Memory B cell (primary cell): Measurements from ENCODE around the gene PLCH1.
"Not testable (repeated sequence)": the region's sequence is repeated elsewhere in the genome, so short reads cannot be mapped to it uniquely, and the experiment has no call there.

ENCODE experiments used
- ATAC-seq: fragments of 150-1000 bp; cut with Tn5 transposase; 2 replicates; pipeline ENCODE4 v1.10.0; 2021; ENCODE audit warnings: low read depth, mild to moderate bottlenecking, moderate library complexity
- DNase-seq, 2 donors: peaks; one replicate each; pipeline ENCODE4 v3.0.0; 2022; ENCODE audit warnings: low spot score in 2 of 2
- H3K27ac Mint-ChIP-seq: one replicate; pipeline ENCODE4 v1.8.0; 2022; ENCODE audit warnings: mild to moderate bottlenecking, moderate library complexity, mixed read lengths
- H3K27me3 Mint-ChIP-seq: one replicate; pipeline ENCODE4 v1.8.0; 2022; ENCODE audit warnings: mixed read lengths
- H3K36me3 Mint-ChIP-seq: one replicate; pipeline ENCODE4 v1.8.0; 2022; ENCODE audit warnings: mild to moderate bottlenecking, mixed read lengths
- H3K4me1 Mint-ChIP-seq: one replicate; pipeline ENCODE4 v1.8.0; 2022; ENCODE audit warnings: mixed read lengths
- H3K4me3 Mint-ChIP-seq: one replicate; pipeline ENCODE4 v1.8.0; 2022; ENCODE audit warnings: mild to moderate bottlenecking, moderate library complexity, mixed read lengths
- H3K9me3 Mint-ChIP-seq: one replicate; pipeline ENCODE4 v1.8.0; 2022; ENCODE audit warnings: mixed read lengths

Gene PLCH1

GRCh38 chr3:155656466-155656865 is 88.4 kb downstream of the PLCH1 start:
- DNase-seq (no peak), ATAC-seq (no peak)
- H3K27ac Mint-ChIP-seq, result no peak overlapping the region
- no peaks in the 10 kb centered on the region for H3K27me3 Mint-ChIP-seq
- no peak overlapping the region for H3K4me3 Mint-ChIP-seq
- no peaks in the 10 kb centered on the region for H3K36me3 Mint-ChIP-seq
- no peaks in the 10 kb centered on the region for H3K9me3 Mint-ChIP-seq
- no peaks in the 10 kb centered on the region for H3K4me1 Mint-ChIP-seq

- no peaks in the 10 kb centered on the region for H3K9me3 Mint-ChIP-seq
- H3K4me3 Mint-ChIP-seq, result no peak overlapping the region
- H3K36me3 Mint-ChIP-seq, result no peaks in the 10 kb centered on the region
- DNase-seq (no peak), ATAC-seq (no peak)
- no peak overlapping the region for H3K27ac Mint-ChIP-seq
- H3K27me3 Mint-ChIP-seq, result peaks cover 1% of the 10 kb centered on the region
- H3K4me1 Mint-ChIP-seq, result no peaks in the 10 kb centered on the region
Measured at GRCh38 chr3:155651489-155652218, 93.2 kb downstream of the PLCH1 start.

GRCh38 chr3:155648013-155648591 is 96.8 kb downstream of the PLCH1 start:
- ATAC-seq (no peak), DNase-seq (no peak)
- H3K4me1 Mint-ChIP-seq, result no peaks in the 10 kb centered on the region
- H3K27ac Mint-ChIP-seq, result no peak overlapping the region
- no peaks in the 10 kb centered on the region for H3K9me3 Mint-ChIP-seq
- H3K36me3 Mint-ChIP-seq, result no peaks in the 10 kb centered on the region
- no peak overlapping the region for H3K4me3 Mint-ChIP-seq
- H3K27me3 Mint-ChIP-seq, result peaks cover 1% of the 10 kb centered on the region

GRCh38 chr3:155647206-155647605 is 97.7 kb downstream of the PLCH1 start:
- H3K36me3 Mint-ChIP-seq, result no peaks in the 10 kb centered on the region
- H3K9me3 Mint-ChIP-seq, result no peaks in the 10 kb centered on the region
- ATAC-seq (no peak), DNase-seq (no peak)
- no peak overlapping the region for H3K27ac Mint-ChIP-seq
- peaks cover 1% of the 10 kb centered on the region for H3K27me3 Mint-ChIP-seq
- H3K4me3 Mint-ChIP-seq, result no peak overlapping the region
- H3K4me1 Mint-ChIP-seq, result no peaks in the 10 kb centered on the region

GRCh38 chr3:155646669-155647068 is 98.2 kb downstream of the PLCH1 start:
- no peak for DNase-seq
- no peaks in the 10 kb centered on the region for H3K9me3 Mint-ChIP-seq
- H3K4me3 Mint-ChIP-seq, result no peak overlapping the region
- no peak overlapping the region for H3K27ac Mint-ChIP-seq
- H3K4me1 Mint-ChIP-seq, result no peaks in the 10 kb centered on the region
- no peaks in the 10 kb centered on the region for H3K36me3 Mint-ChIP-seq
- ATAC-seq, result no peak
- peaks cover 1% of the 10 kb centered on the region for H3K27me3 Mint-ChIP-seq

- Mint-ChIP-seq H3K4me3 (no peak overlapping the region), H3K9me3 (no peaks in the 10 kb centered on the region), H3K27ac (no peak overlapping the region), H3K36me3 (no peaks in the 10 kb centered on the region), H3K27me3 (peaks cover 1% of the 10 kb centered on the region), H3K4me1 (no peaks in the 10 kb centered on the region)
- no peak for ATAC-seq
- DNase-seq, result no peak
Measured at GRCh38 chr3:155646128-155646527, 98.7 kb downstream of the PLCH1 start.

GRCh38 chr3:155643581-155644165 is 101.2 kb downstream of the PLCH1 start:
- no peaks in the 10 kb centered on the region for H3K36me3 Mint-ChIP-seq
- ATAC-seq (no peak), DNase-seq (no peak)
- H3K4me1 Mint-ChIP-seq, result no peaks in the 10 kb centered on the region
- H3K4me3 Mint-ChIP-seq, result no peak overlapping the region
- peaks cover 1% of the 10 kb centered on the region for H3K27me3 Mint-ChIP-seq
- no peaks in the 10 kb centered on the region for H3K9me3 Mint-ChIP-seq
- H3K27ac Mint-ChIP-seq, result no peak overlapping the region

- Mint-ChIP-seq H3K4me3 (no peak overlapping the region), H3K27ac (no peak overlapping the region), H3K27me3 (no peaks in the 10 kb centered on the region), H3K4me1 (no peaks in the 10 kb centered on the region), H3K36me3 (no peaks in the 10 kb centered on the region), H3K9me3 (no peaks in the 10 kb centered on the region)
- DNase-seq (no peak), ATAC-seq (no peak)
Measured at GRCh38 chr3:155641956-155642355, 102.9 kb downstream of the PLCH1 start.

GRCh38 chr3:155640098-155640497 is 104.8 kb downstream of the PLCH1 start:
- Mint-ChIP-seq H3K27ac (no peak overlapping the region), H3K4me1 (no peaks in the 10 kb centered on the region), H3K27me3 (no peaks in the 10 kb centered on the region), H3K9me3 (no peaks in the 10 kb centered on the region), H3K4me3 (no peak overlapping the region), H3K36me3 (no peaks in the 10 kb centered on the region)
- DNase-seq, result no peak
- no peak for ATAC-seq

GRCh38 chr3:155639462-155640055 is 105.3 kb downstream of the PLCH1 start:
- H3K4me3 Mint-ChIP-seq, result no peak overlapping the region
- H3K27me3 Mint-ChIP-seq, result no peaks in the 10 kb centered on the region
- no peaks in the 10 kb centered on the region for H3K4me1 Mint-ChIP-seq
- DNase-seq, result no peak
- no peaks in the 10 kb centered on the region for H3K36me3 Mint-ChIP-seq
- ATAC-seq, result no peak
- no peak overlapping the region for H3K27ac Mint-ChIP-seq
- H3K9me3 Mint-ChIP-seq, result no peaks in the 10 kb centered on the region

GRCh38 chr3:155638461-155638860 is 106.4 kb downstream of the PLCH1 start:
- H3K36me3 Mint-ChIP-seq, H3K27ac Mint-ChIP-seq, ATAC-seq, H3K4me1 Mint-ChIP-seq, H3K9me3 Mint-ChIP-seq, DNase-seq, H3K4me3 Mint-ChIP-seq, H3K27me3 Mint-ChIP-seq: not testable (repeated sequence)

- no peak for ATAC-seq
- no peak for DNase-seq
Measured at GRCh38 chr3:155637567-155637966, 107.3 kb downstream of the PLCH1 start.

GRCh38 chr3:155635056-155635455 is 109.8 kb downstream of the PLCH1 start:
- H3K27ac Mint-ChIP-seq, result no peak overlapping the region
- H3K9me3 Mint-ChIP-seq, result no peaks in the 10 kb centered on the region
- H3K4me1 Mint-ChIP-seq, result no peaks in the 10 kb centered on the region
- ATAC-seq, result no peak
- no peaks in the 10 kb centered on the region for H3K36me3 Mint-ChIP-seq
- no peaks in the 10 kb centered on the region for H3K27me3 Mint-ChIP-seq
- no peak for DNase-seq
- H3K4me3 Mint-ChIP-seq, result no peak overlapping the region

More at GRCh38 chr3:155637567-155637966, 107.3 kb downstream of the PLCH1 start:
- H3K9me3 Mint-ChIP-seq, result no peaks in the 10 kb centered on the region
- H3K36me3 Mint-ChIP-seq, result no peaks in the 10 kb centered on the region
- H3K4me3 Mint-ChIP-seq, result no peak overlapping the region
- H3K27me3 Mint-ChIP-seq, result no peaks in the 10 kb centered on the region
- no peak overlapping the region for H3K27ac Mint-ChIP-seq
- H3K4me1 Mint-ChIP-seq, result no peaks in the 10 kb centered on the region

- Mint-ChIP-seq H3K4me1 (no peaks in the 10 kb centered on the region), H3K4me3 (no peak overlapping the region)
Measured at GRCh38 chr3:155634121-155634719, 110.7 kb downstream of the PLCH1 start.

More at GRCh38 chr3:155634121-155634719, 110.7 kb downstream of the PLCH1 start:
- Mint-ChIP-seq H3K27me3 (no peaks in the 10 kb centered on the region), H3K9me3 (no peaks in the 10 kb centered on the region), H3K27ac (no peak overlapping the region), H3K36me3 (no peaks in the 10 kb centered on the region)
- DNase-seq (no peak), ATAC-seq (no peak)
